Panc1 (cell line): ENCODE results near the gene ZDHHC13. TPM values are rescaled to one million over a fixed set of nuclear protein-coding genes. Genes with fewer than 3 reads are reported as not detected.

Source experiments
- ATAC-seq: fragments of 200-7000 bp; cut with Tn5 transposase; 2 replicates; pipeline ENCODE4 v1.9.1; 2020; ENCODE audit warnings: mild to moderate bottlenecking, moderate library complexity
- BruUV-seq: library from RNA; stranded (reverse); fragments of 400-500 nt; replicated peaks from 2 replicates; lab custom pipeline; 2021; lab: Mats Ljungman, UMichigan
- CTCF ChIA-PET: fragments of 300-600 bp; sonication (Branson Sonifier 250); formaldehyde crosslinking; loops from one replicate; lab custom pipeline; 2022; ENCODE audit warnings: antibody characterized with exemption; lab: Charles Lee
- POLR2A ChIA-PET: fragments of 300-600 bp; sonication (Branson Sonifier 250); formaldehyde crosslinking; loops from one replicate; lab custom pipeline; 2022; ENCODE audit warnings: antibody characterized with exemption; lab: Charles Lee
- DNase-seq: peaks from one replicate; pipeline ENCODE4 v3.0.0-alpha.2; 2010; ENCODE audit warnings: low read depth, low spot score
- H3K27ac ChIP-seq: 2 replicates; pipeline ENCODE4 v1.5.1; 2011; ENCODE audit warnings: mild to moderate bottlenecking, low read length, inconsistent platforms
- H3K27me3 ChIP-seq: fragments of 200-500 bp; sonication (Bioruptor generic); 2 replicates; pipeline ENCODE4 v1.6.0; 2014; ENCODE audit warnings: low read length, inconsistent platforms; ENCODE audit not compliant: control insufficient read depth, insufficient read depth
- H3K36me3 ChIP-seq: fragments of 200-500 bp; sonication (Bioruptor generic); 2 replicates; pipeline ENCODE4 v1.5.1; 2014; ENCODE audit warnings: inconsistent platforms, mild to moderate bottlenecking, low read length, moderate library complexity; ENCODE audit not compliant: control insufficient read depth, insufficient read depth
- H3K4me1 ChIP-seq: 2 replicates; pipeline ENCODE4 v1.5.1; 2011; ENCODE audit warnings: inconsistent platforms, mild to moderate bottlenecking, low read length, moderate library complexity; ENCODE audit not compliant: control insufficient read depth, insufficient read depth
- H3K4me3 ChIP-seq, 2 experiments: 2 replicates each; pipeline ENCODE4 v1.5.1; 2011 to 2012; ENCODE audit warnings: low read depth in 2 of 2, low read length in 2 of 2, mild to moderate bottlenecking in 2 of 2, inconsistent platforms in 1 of 2, moderate library complexity in 1 of 2
- H3K9me3 ChIP-seq: fragments of 200-500 bp; sonication (Bioruptor generic); 2 replicates; pipeline ENCODE4 v1.5.1; 2014; ENCODE audit warnings: low read depth, mild to moderate bottlenecking, inconsistent platforms, low read length, moderate library complexity; ENCODE audit not compliant: control insufficient read depth, insufficient read depth
- POLR2AphosphoS5 ChIP-seq: IDR thresholded peaks from 2 replicates; pipeline ENCODE4 v1.6.1; 2012; ENCODE audit warnings: mild to moderate bottlenecking, low read depth, low read length, moderate library complexity
- REST ChIP-seq, 2 experiments: IDR thresholded peaks; 2 replicates each; pipeline ENCODE4 v1.6.1; 2011 to 2012; ENCODE audit warnings: low read depth in 2 of 2, control low read depth in 1 of 2, low read length in 1 of 2, mild to moderate bottlenecking in 1 of 2, moderate library complexity in 1 of 2; ENCODE audit not compliant: insufficient read depth in 1 of 2
- SIN3A ChIP-seq: IDR thresholded peaks from 2 replicates; pipeline ENCODE4 v1.6.1; 2012; ENCODE audit warnings: low read depth, mild to moderate bottlenecking, low read length, moderate library complexity, borderline replicate concordance; ENCODE audit not compliant: insufficient read depth
- TCF7L2 ChIP-seq: IDR thresholded peaks from 2 replicates; pipeline ENCODE4 v1.6.1; 2011; ENCODE audit warnings: mild to moderate bottlenecking, low read depth, low read length, inconsistent platforms
- in situ Hi-C: cut with HindIII; loops from 2 replicates; pipeline ENCODE4 v1.10.0; 2016; ENCODE audit warnings: low sequenced_read_pairs, low pct_unique_long_range_greater_than_20kb
- intact Hi-C: fragments of 100-400 bp; cut with micrococcal nuclease; formaldehyde crosslinking; loops from one replicate; pipeline ENCODE4 v1.10.0; 2022; ENCODE audit not compliant: unreplicated experiment
- total RNA-seq: library from RNA; stranded (reverse); gene quantifications from one replicate; pipeline ENCODE4 v1.2.1, GENCODE V29; 2021; ENCODE audit not compliant: unreplicated experiment
- TF ChIP-seq, protein P1 (sequence below): fragments of 450-650 bp; IDR thresholded peaks from 2 replicates; pipeline ENCODE4 v1.5.1; 2017; ENCODE audit warnings: mild to moderate bottlenecking

ZDHHC13 gene
- total RNA-seq, 1 experiment from 2014 or later: 24.3 TPM

DNA sequence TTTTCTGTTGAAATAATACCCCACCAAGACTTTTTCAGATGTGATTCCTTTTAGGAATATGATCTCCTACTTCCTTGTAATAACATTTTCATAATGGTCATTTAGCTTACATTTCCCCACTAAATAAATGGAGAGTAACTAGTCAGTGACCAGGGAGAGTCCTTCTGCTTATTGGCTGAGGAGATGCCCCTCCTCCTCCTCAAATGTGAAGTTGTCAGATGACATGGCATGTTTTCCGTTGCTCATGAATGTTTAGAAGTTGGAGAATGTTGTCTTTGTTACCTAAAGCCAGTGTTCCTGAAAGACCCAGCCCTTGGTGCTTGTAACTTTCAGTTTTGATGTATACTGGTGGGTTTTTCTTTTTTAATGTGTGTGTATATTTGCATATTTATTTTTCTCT, 46.6 kb downstream of the ZDHHC13 start:
- BruUV-seq: no TSS peak
- H3K4me3 ChIP-seq: no peak overlapping the region
- ATAC-seq (no peak), DNase-seq (no peak)
- no peaks in the 10 kb centered on the region for H3K9me3 ChIP-seq
- TF ChIP-seq, protein P1, sequence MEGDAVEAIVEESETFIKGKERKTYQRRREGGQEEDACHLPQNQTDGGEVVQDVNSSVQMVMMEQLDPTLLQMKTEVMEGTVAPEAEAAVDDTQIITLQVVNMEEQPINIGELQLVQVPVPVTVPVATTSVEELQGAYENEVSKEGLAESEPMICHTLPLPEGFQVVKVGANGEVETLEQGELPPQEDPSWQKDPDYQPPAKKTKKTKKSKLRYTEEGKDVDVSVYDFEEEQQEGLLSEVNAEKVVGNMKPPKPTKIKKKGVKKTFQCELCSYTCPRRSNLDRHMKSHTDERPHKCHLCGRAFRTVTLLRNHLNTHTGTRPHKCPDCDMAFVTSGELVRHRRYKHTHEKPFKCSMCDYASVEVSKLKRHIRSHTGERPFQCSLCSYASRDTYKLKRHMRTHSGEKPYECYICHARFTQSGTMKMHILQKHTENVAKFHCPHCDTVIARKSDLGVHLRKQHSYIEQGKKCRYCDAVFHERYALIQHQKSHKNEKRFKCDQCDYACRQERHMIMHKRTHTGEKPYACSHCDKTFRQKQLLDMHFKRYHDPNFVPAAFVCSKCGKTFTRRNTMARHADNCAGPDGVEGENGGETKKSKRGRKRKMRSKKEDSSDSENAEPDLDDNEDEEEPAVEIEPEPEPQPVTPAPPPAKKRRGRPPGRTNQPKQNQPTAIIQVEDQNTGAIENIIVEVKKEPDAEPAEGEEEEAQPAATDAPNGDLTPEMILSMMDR: no peak
- TF ChIP-seq TCF7L2: no peak
- TF ChIP-seq SIN3A: no peak
- no peak for TF ChIP-seq REST (IDR thresholded peaks at IDR 0.05; ENCODE audit: insufficient read depth in 1 of 2, low read depth in 2 of 2, low read length in 1 of 2)
- no peak for TF ChIP-seq POLR2AphosphoS5
- no peaks in the 10 kb centered on the region for H3K27me3 ChIP-seq
- POLR2A ChIA-PET: no interaction called here
- no peak overlapping the region for H3K27ac ChIP-seq
- peaks cover 5% of the 10 kb centered on the region; the same call in 1 of the 2 replicates for H3K36me3 ChIP-seq
- intact Hi-C loops (no loop called here), in situ Hi-C loops (no loop called here)
- H3K4me1 ChIP-seq: no peaks in the 10 kb centered on the region
- CTCF ChIA-PET: no interaction called here

GRCh38 chr11:19164230-19164855, 47.4 kb downstream of the ZDHHC13 start:
- Histone ChIP-seq H3K27me3 (no peaks in the 10 kb centered on the region), H3K9me3 (no peaks in the 10 kb centered on the region), H3K4me3 (no peak overlapping the region), H3K4me1 (no peaks in the 10 kb centered on the region), H3K36me3 (0 out of 2 replicates have a peak, but pooled peaks cover 3% of the 10 kb centered on the region), H3K27ac (no peak overlapping the region)
- intact Hi-C loops (no loop called here), in situ Hi-C loops (no loop called here)
- no peak for DNase-seq
- POLR2A ChIA-PET: no interaction called here
- TF ChIP-seq SIN3A (no peak), POLR2AphosphoS5 (no peak), REST (IDR thresholded peaks at IDR 0.05; ENCODE audit: insufficient read depth in 1 of 2, low read depth in 2 of 2, low read length in 1 of 2) (no peak), TCF7L2 (no peak)
- TF ChIP-seq, protein P1: no peak
- no peak for ATAC-seq
- BruUV-seq: no TSS peak
- CTCF ChIA-PET: no interaction called here
